Prostate gland (tissue), 2 donors: Measurements from ENCODE around the gene GEMIN7. TPM values are rescaled to one million over a fixed set of nuclear protein-coding genes. Genes with fewer than 3 reads are reported as not detected.

Source experiments
- DNase-seq: peaks from one replicate; pipeline ENCODE4 v3.0.0-alpha.2; 2019; ENCODE audit warnings: low spot score
- H3K27ac ChIP-seq, 2 donors: fragments of 200-600 bp; sonication (generic); 2 replicates each; pipeline ENCODE4 v1.5.1; 2017 to 2019
- H3K27me3 ChIP-seq: fragments of 200-600 bp; sonication (generic); replicated peaks from 2 replicates; pipeline ENCODE4 v1.5.1; 2019; ENCODE audit not compliant: insufficient read depth
- H3K36me3 ChIP-seq, 2 donors: fragments of 200-600 bp; sonication (generic); 1 replicate in 1 of 2; 2 replicates in 1 of 2; pipeline versions ENCODE4 v1.5.1 to v1.8.1; 2017 to 2019
- H3K4me1 ChIP-seq: fragments of 200-600 bp; sonication (generic); replicated peaks from 2 replicates; pipeline ENCODE4 v1.5.1; 2019
- H3K4me3 ChIP-seq, 2 donors: fragments of 200-600 bp; sonication (generic); 2 replicates each; pipeline ENCODE4 v1.5.1; 2017 to 2019
- H3K9me3 ChIP-seq: fragments of 200-600 bp; sonication (generic); 2 replicates; pipeline ENCODE4 v1.5.1; 2017
- POLR2A ChIP-seq: fragments of 450-650 bp; IDR thresholded peaks from one replicate; pipeline ENCODE4 v1.6.1; 2016; ENCODE audit warnings: antibody characterized with exemption, mild to moderate bottlenecking
- POLR2AphosphoS5 ChIP-seq: sonication (generic); formaldehyde crosslinking; IDR thresholded peaks from one replicate; pipeline ENCODE4 v1.6.1; 2017; ENCODE audit warnings: antibody characterized with exemption
- WGBS: methylation state at CpG from one replicate; pipeline ENCODE4 v1.1.5; 2018; 5-methylcytosine and 5-hydroxymethylcytosine counted together
- intact Hi-C: fragments of 100-400 bp; cut with DNase I; formaldehyde crosslinking; loops from one replicate; pipeline ENCODE4 v1.14.2; 2022
- small RNA-seq, 2 donors: library from RNA; depleted of rRNA; stranded (forward); fragments of <200 nt; gene quantifications; one replicate each; pipeline ENCODE3, GENCODE V24; 2016
- total RNA-seq, 2 donors: library from RNA; depleted of rRNA; stranded (reverse); fragments of >200 nt; gene quantifications; one replicate each; pipeline ENCODE4 v1.1.0, GENCODE V29; 2016
- TF ChIP-seq, protein P1 (sequence below), 4 experiments: fragments of 200-600 bp in 2 of 4; fragments of 450-650 bp in 2 of 4; sonication (generic) in 2 of 4; IDR thresholded peaks; 1 replicate in 3 of 4; 2 replicates in 1 of 4; pipeline ENCODE4 v1.5.1; 2016 to 2019; ENCODE audit warnings: antibody characterized with exemption in 4 of 4, mild to moderate bottlenecking in 2 of 4, moderate library complexity in 2 of 4

GEMIN7 gene
- total RNA-seq, 2 donors from 2014 or later = 13.9 to 41.0 TPM

DNA sequence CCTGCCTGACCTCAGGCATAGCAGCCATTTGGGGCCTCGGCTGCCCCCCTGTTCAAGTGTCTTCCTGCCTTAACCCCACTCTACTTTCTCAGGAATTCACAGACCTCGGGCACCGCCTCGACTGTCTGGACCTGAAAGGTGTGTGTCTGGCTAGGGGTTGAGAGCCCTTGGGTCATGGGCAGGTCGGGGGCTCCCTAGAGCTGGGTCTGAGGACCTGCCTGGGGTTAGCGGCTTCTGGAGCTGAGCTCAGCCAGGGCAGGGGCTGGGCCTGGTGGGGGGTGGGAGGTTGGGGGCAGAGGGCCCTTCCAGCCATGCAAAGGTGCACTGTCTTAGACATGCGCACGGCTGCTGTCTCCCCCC, 61.1 kb downstream of the GEMIN7 start:
- intact Hi-C loops = no loop called here
- 85% methylated on average over 8 of the region's 8 CpGs for WGBS
- Histone ChIP-seq H3K4me3 (no peak overlapping the region), H3K27ac (no peak overlapping the region), H3K4me1 (no peaks in the 10 kb centered on the region), H3K9me3 (no peaks in the 10 kb centered on the region), H3K36me3 (peaks cover 0 to 13% of the 10 kb centered on the region in 2 donors), H3K27me3 (no peaks in the 10 kb centered on the region)
- DNase-seq = no peak
- TF ChIP-seq, protein P1, sequence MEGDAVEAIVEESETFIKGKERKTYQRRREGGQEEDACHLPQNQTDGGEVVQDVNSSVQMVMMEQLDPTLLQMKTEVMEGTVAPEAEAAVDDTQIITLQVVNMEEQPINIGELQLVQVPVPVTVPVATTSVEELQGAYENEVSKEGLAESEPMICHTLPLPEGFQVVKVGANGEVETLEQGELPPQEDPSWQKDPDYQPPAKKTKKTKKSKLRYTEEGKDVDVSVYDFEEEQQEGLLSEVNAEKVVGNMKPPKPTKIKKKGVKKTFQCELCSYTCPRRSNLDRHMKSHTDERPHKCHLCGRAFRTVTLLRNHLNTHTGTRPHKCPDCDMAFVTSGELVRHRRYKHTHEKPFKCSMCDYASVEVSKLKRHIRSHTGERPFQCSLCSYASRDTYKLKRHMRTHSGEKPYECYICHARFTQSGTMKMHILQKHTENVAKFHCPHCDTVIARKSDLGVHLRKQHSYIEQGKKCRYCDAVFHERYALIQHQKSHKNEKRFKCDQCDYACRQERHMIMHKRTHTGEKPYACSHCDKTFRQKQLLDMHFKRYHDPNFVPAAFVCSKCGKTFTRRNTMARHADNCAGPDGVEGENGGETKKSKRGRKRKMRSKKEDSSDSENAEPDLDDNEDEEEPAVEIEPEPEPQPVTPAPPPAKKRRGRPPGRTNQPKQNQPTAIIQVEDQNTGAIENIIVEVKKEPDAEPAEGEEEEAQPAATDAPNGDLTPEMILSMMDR (IDR thresholded peaks at IDR 0.05) = no peak
- TF ChIP-seq POLR2AphosphoS5 (no peak), POLR2A (no peak)

DNA sequence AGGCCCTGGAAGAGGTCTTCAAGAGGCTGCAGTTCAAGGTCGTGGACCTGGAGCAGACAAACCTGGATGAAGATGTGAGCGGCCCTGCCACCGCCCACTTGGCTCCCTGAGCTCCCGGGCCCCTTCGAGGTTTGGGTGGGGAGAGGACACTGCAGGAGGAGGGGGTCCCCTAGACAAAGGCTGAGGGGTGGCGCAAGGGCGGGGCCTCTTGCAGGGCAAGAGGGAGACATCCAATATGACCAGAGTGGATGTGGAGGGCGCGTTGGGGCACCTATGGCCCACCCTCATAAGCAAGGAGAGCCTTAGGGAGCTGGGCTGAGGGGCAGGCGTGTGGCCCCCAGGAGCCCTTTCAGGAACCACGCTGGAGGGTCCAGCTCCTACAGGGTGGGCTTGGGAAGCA, 61.5 kb downstream of the GEMIN7 start:
- Histone ChIP-seq H3K27ac (no peak overlapping the region), H3K27me3 (no peaks in the 10 kb centered on the region), H3K4me3 (no peak overlapping the region), H3K9me3 (no peaks in the 10 kb centered on the region), H3K4me1 (no peaks in the 10 kb centered on the region), H3K36me3 (peaks cover 0 to 13% of the 10 kb centered on the region in 2 donors)
- WGBS = 95% methylated on average over 11 of the region's 11 CpGs
- no peak for TF ChIP-seq POLR2AphosphoS5
- TF ChIP-seq, protein P1 (IDR thresholded peaks at IDR 0.05) = no peak
- no peak for TF ChIP-seq POLR2A
- intact Hi-C loops = no loop called here
- DNase-seq = no peak

Small RNAs within 50 kb of the gene (small RNA-seq; reads per million reads assigned to genes)
- gene RNU6-611P = 0 reads per million in 2 donors

Other genes starting within 250 kb of the GEMIN7 start
- gene NECTIN2, start 233.0 kb upstream of the GEMIN7 start, total RNA-seq = 100 to 1,000 TPM; 223 to 279 TPM
- 10 to 100 TPM; 44.9 to 81.3 TPM for gene TOMM40, start 188.0 kb upstream of the GEMIN7 start, total RNA-seq
- 100 to 1,000 TPM; 206 to 503 TPM for gene APOE, start 173.5 kb upstream of the GEMIN7 start, total RNA-seq
- gene APOC1, start 164.7 kb upstream of the GEMIN7 start, total RNA-seq = 10 to 100 TPM in 1 of 2 donors, 1 to 10 TPM in 1; 7.3 to 80.1 TPM
- not detected for gene APOC4, start 137.0 kb upstream of the GEMIN7 start, total RNA-seq
- gene APOC2, start 133.2 kb upstream of the GEMIN7 start, total RNA-seq = not detected
- gene CLPTM1, start 123.9 kb upstream of the GEMIN7 start, total RNA-seq = 100 to 1,000 TPM; 102 to 185 TPM
- 10 to 100 TPM; 11.0 to 13.0 TPM for gene RELB, start 77.8 kb upstream of the GEMIN7 start, total RNA-seq
- 100 to 1,000 TPM in 1 of 2 donors, 10 to 100 TPM in 1; 97.8 to 162 TPM for gene CLASRP, start 40.2 kb upstream of the GEMIN7 start, total RNA-seq
- gene ZNF296, start 2.8 kb upstream of the GEMIN7 start, total RNA-seq = 1 to 10 TPM in 1 of 2 donors, under 1 TPM in 1; 0.87 to 2.9 TPM
- 10 to 100 TPM; 50.1 to 90.3 TPM for gene PPP1R37, start 13.9 kb downstream of the GEMIN7 start, total RNA-seq
- 1 to 10 TPM; 3.6 to 4.1 TPM for gene NKPD1, start 81.7 kb downstream of the GEMIN7 start, total RNA-seq
- 10 to 100 TPM; 57.0 to 80.4 TPM for gene TRAPPC6A, start 99.0 kb downstream of the GEMIN7 start, total RNA-seq
- gene BLOC1S3, start 99.5 kb downstream of the GEMIN7 start, total RNA-seq = 10 to 100 TPM; 21.4 to 30.4 TPM
- 10 to 100 TPM in 1 of 2 donors, 1 to 10 TPM in 1; 5.8 to 27.0 TPM for gene EXOC3L2, start 166.1 kb downstream of the GEMIN7 start, total RNA-seq
- gene MARK4, start 172.0 kb downstream of the GEMIN7 start, total RNA-seq = 100 to 1,000 TPM in 1 of 2 donors, 10 to 100 TPM in 1; 24.3 to 120 TPM
- gene CKM, start 243.6 kb downstream of the GEMIN7 start, total RNA-seq = 10 to 100 TPM; 24.7 to 42.8 TPM